Brain pericyte (primary cell): Measurements from ENCODE around the gene ASXL1.

ENCODE experiments used
- DNase-seq: peaks from one replicate; pipeline ENCODE4 v3.0.0-alpha.2; 2012; ENCODE audit warnings: low read depth, low spot score

ASXL1 gene

GRCh38 chr20:32480371-32481241, 122.5 kb downstream of the ASXL1 start:
- no peak for DNase-seq

GRCh38 chr20:32481311-32482142, 123.4 kb downstream of the ASXL1 start:
- no peak for DNase-seq

- DNase-seq = no peak
Measured at GRCh38 chr20:32482143-32482441, 124.0 kb downstream of the ASXL1 start.

GRCh38 chr20:32482442-32483261, 124.5 kb downstream of the ASXL1 start:
- DNase-seq = no peak

- no peak for DNase-seq
Measured at GRCh38 chr20:32483351-32484224, 125.5 kb downstream of the ASXL1 start.

GRCh38 chr20:32484225-32484957, 126.3 kb downstream of the ASXL1 start:
- DNase-seq = no peak

GRCh38 chr20:32484958-32485769, 127.0 kb downstream of the ASXL1 start:
- no peak for DNase-seq

- DNase-seq = no peak
Measured at GRCh38 chr20:32485770-32486478, 127.8 kb downstream of the ASXL1 start.

GRCh38 chr20:32487381-32487780, 129.2 kb downstream of the ASXL1 start:
- no peak for DNase-seq

GRCh38 chr20:32488066-32488838, 130.1 kb downstream of the ASXL1 start:
- no peak for DNase-seq
